GM18873 (cell line): ENCODE results near the gene FASTKD1.
"Not testable (repeated sequence)": the region's sequence is repeated elsewhere in the genome, so short reads cannot be mapped to it uniquely, and the experiment has no call there.

Experiments
- ATAC-seq: cut with Tn5 transposase; IDR thresholded peaks from one replicate; pipeline ENCODE4 v1.9.1; 2021; ENCODE audit warnings: mild to moderate bottlenecking, moderate library complexity, moderate number of reproducible peaks; ENCODE audit not compliant: unreplicated experiment, low FRiP score

FASTKD1 gene, protein sequence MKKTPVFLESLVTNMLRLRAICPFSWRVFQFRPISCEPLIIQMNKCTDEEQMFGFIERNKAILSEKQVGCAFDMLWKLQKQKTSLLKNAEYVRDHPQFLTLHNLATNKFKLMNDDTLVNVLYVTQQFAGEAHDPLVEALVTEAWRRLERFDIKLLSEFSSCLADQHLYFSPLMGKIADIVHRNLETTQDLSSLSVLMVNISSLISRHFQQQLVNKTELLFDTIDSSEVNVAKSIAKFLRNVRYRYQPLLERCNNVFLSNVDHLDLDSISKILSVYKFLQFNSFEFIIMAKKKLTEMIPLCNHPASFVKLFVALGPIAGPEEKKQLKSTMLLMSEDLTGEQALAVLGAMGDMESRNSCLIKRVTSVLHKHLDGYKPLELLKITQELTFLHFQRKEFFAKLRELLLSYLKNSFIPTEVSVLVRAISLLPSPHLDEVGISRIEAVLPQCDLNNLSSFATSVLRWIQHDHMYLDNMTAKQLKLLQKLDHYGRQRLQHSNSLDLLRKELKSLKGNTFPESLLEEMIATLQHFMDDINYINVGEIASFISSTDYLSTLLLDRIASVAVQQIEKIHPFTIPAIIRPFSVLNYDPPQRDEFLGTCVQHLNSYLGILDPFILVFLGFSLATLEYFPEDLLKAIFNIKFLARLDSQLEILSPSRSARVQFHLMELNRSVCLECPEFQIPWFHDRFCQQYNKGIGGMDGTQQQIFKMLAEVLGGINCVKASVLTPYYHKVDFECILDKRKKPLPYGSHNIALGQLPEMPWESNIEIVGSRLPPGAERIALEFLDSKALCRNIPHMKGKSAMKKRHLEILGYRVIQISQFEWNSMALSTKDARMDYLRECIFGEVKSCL

DNA sequence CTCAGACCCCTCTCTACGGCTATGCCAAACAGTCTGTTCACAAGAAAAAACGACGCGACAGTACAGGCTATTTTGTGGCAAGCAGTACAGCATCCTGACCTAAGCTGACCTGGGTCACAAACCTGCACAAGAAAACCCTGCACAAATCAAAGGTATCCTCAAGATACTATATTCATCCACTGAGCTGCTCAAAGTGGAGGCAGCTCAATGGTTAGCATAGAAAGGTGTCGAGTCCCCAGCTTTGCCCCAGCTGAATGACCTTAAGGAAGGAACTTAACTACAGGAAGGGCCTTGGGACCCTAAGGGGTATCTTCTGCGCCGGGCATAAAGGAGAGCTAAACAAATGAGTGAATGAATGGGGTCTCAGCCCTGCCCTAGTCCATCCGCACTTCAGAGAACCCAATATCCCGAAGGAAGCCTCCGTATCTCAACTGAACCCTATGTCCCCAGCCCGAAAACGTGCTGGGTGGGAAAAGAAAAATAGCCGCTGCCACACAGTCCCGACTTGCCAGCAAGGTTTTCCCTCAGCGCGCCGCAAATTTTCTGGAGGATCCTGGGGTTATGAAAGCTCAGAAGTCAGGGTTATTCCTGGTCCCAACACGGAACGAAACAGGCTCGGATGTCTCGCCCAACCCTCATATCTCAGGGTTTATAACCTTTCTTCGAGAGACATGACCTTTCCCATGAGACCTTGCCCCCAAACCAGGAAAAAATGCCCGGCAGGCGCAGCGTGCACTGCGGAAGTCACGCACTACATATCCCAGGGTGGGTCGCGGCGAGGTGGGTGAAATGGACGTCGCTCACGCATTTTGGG, at the start of gene FASTKD1:
TSS of gene FASTKD1 (minus strand) at position 706 of the 814 bp plus-strand sequence. CDS start 1,836 bp downstream, outside the sequence.
- peak; percentile 98 for ATAC-seq

DNA sequence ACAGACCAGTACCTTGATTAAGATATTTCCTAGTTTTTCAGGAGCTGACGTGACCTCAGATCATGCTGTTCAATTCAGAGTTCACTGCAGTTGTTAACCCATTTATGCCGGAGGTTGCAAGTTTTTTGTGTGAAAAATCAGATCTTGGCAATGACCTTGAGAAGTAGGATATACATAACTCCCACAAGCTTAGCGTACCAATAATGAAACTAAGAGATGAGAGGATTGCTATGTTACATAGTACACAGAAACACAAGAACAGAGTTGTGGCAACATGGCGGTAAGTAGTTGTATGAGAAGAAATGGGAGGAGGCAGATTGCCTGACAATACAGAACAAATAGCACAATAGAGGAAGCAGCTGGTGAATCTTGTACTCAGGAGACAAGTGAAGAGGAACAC, 49.6 kb upstream of the FASTKD1 start:
- no peak for ATAC-seq

DNA sequence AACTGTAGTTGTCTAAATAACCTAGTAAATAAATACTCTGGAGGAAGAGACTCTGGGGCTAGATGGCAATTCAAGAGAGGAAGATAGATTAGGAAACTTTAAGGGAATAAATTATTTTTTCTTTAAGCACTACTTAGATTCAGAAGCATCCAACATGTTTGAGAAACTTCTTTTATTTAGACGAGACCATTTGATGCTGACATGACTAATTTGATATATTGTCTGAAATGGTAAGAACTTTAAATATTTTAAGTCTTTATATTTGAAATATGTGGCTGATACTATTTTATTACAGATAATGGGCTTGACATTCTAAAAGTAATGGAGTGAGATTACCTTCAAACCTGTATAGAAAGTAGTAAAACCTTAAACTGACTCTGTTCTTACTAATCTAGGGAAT, 46.8 kb upstream of the FASTKD1 start:
- ATAC-seq = no peak

DNA sequence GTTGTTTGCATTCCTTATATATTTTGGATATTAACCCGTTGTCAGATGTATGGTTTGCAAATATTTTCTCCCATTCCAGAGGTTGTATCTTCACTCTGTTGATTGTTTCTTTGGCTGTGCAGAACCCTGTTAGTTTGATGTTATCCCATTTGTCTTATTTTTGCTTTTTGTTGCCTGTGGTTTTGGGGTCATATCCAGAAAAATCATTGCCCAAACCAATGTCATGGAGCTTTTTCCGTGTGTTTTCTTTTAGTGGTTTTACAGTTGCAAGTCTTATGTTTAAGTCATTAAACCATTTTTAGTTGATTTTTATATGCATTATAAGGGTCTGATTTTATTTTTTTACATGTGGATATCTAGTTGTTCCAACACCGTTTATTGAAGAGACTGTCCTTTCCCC, 46.3 kb upstream of the FASTKD1 start:
- ATAC-seq = no peak

DNA sequence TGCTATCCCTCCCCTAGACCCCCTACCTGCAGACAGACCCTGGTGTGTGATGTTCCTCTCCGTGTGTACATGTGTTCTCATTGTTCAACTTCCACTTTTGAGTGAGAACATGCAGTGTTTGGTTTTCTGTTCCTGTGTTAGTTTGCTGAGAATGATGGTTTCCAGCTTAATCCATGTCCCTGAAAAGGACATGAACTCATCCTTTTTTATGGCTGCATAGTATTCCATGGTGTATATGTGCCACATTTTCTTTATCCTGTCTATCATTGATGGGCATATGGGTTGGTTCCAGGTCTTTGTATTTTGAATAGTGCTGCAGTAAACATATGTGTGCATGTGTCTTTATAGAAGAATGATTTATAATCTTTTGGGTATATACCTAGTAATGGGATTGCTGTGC, 42.3 kb upstream of the FASTKD1 start:
- not testable (repeated sequence) for ATAC-seq

DNA sequence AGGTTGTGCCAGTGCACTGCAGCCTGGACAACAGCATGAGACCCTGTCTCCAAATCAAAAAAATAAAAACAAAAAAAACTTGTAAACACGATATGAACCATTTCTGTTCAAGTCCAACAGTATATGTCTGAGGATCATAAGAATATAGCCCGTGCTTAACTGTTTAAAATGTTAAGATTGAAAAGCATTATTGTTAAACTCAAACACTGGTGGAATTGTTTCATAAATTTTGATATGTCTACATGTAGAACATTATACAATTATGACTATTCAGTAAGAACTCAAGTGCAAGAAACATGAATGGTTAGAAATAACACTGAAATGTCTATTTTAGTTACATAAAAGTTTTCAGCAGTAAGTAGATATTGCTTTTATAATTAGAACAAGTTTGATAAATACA, 40.2 kb upstream of the FASTKD1 start:
- no peak for ATAC-seq

DNA sequence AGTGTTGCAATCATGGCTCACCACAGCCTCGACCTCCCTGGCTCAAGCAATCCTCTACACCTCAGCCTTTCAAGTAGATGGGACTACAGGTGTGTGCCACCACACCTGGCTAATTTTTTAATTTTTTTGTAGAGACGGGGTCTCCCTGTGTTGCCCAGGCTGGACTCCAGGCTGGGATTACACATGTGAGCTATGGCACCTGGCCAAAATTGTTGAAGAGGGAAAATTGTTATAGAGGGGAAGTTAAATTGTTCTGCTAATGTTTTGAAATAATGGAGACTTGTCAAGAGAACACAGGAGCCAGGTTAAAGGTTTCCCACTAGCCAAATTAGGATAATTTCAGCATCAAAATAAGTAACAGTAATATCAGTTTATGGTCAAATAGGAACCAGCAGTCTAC, 35.6 kb upstream of the FASTKD1 start:
- no peak for ATAC-seq

DNA sequence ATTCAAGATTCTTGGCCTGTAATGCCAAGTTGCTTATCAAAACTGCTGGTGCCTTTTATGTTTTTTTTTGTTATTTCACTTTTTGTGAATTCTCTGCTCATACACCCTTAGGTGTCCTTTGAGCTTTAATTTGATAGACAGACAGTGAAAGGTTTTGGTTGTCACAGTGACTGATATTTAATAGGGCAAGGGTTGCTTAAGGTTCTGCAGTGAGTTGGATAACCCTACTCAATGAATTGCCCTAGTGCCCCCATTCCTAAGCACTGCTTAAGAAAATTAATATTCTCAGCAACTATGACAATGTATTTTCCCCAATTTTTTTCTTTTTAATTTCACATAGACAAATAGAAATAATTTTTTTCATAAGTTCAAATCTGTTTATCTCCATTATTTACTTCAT, 25.9 kb upstream of the FASTKD1 start:
- no peak for ATAC-seq

DNA sequence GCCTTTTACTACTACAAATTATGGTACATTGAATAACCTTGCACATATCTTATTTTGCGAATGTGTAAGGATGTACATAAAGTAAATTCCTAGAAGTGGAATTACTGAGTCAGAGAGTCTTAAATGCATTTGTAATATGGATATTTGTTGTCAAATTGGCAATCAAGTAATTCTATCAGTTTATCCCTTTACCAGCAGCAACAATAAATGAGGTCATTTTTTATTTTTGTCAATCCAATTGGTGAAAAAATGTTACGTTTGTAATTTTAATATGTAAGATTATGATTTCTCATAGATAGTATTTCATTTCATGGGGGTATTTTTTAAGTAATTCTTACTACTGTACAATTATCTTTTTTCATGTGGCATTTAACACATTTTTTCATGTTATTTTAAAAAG, 25.3 kb upstream of the FASTKD1 start:
- ATAC-seq = no peak

DNA sequence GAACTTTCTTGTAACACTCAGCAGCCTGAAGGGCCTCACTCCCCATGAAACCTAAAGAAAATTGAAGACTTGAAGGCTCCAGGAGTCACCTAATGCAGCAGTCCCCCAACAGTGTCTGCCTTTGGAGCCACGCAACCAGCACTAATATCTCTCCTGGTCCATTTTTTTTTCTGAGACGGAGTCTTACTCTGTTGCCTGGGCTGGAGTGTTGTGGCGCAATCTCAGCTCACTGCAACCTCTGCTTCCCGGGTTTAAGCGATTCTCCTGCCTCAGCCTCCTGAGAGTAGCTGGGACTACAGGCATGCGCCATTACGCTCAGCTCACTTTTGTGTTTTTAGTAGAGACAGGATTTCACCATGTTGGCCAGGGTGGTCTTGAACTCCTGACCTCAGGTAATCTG, 22.9 kb upstream of the FASTKD1 start:
- not testable (repeated sequence) for ATAC-seq

DNA sequence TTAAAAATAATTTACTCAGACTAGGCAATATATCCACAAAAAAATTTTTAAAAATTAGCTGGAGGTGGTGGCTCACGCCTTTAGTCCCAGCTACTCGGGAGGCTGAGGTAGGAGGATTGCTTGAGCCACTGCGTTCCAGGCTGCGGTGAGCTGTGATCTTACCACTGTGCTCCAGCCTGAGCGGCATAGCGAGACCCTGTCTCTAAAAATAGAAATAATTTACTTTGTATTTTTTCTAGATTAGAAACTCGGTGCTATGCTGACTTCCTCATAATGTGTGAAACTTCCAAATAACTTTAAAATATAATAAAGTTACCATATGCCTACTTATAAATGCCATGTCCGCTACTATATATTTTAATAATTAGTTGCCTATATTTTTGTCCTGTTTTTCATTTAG, 17.1 kb upstream of the FASTKD1 start:
- no peak for ATAC-seq

DNA sequence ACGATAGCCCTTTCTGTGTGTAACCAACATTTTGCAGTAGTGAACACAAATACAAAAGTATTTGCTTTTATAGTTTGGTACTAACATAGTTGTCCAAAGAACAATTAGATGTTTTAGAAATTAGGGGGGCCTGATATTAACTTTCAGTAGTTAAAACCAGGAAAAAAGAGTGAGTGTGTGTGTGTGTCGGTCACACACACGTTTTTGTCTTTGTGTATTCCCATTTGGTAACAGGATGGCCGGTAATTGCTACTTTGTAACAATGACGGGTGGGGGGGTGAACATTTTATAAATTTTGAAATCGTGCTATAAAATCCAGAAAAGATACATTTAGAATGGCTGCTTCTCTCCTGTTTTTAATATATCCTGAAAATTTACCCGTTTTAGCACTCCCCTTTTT, 12.0 kb upstream of the FASTKD1 start:
- ATAC-seq = no peak

DNA sequence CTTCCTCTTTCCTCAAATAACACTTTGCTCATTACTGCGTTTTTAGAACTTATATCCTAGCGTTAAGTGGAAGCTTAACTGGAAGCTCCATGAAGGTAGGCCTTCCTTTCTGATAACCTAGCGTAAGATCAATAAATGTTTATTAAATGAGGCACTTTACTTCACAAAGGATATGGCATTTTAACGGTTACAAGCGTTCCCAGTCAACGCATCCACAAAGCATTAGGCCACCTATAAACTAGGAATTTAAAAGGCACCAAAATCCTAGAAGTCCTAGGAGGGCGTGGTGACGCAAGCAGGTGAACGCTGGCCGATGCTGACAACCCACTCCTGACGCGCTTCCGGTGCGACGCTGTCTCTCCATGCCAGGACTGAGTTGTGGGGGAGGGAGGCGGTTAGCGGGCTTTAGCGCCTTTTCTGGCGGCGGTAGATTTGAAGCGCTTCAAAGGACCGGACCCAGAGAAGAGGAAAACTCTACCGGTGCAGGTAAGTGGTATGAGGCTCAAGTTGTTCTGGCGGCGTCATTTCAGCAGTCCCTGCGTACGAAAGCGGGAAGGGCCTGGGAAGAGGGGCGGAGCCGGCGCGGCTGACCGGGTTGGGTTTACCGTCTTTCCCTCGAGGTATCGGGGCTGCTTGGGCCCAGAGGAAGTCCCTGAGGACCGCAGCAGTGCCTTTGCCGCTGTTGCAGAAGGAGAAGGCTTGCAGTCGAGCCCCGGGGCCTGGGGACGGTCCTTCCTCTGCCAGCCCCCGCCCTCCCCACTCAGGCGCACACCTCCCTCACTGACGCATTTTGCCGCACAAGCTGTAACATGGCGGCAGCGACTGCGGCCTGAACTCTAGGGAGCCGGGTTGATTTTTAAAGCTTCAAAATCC, 10.6 kb upstream of the FASTKD1 start, which contains the start of gene PPIG:
TSS of gene PPIG (plus strand) at position 347 of the 873 bp plus-strand sequence. CDS start 19,691 bp downstream, outside the sequence.
- peak; percentile 82 for ATAC-seq

DNA sequence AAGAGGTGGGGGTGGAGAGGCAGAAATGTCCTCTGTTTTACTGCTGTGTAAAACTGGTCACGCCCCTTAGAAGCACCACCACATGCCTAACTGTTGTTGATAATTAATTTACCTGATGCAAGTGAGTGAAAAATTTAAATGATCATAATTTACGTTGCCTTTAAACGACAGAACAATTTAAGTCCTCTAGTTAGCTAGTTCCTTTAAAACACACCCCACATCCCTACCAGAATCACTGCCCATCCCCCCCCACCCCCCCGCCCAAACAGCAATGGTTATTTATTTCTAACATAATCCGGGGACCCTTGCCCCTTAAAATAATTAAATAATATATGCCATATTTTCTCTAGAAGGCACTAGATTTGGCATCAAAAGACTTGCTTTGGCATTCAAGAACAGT, 9.9 kb upstream of the FASTKD1 start:
- no peak for ATAC-seq

DNA sequence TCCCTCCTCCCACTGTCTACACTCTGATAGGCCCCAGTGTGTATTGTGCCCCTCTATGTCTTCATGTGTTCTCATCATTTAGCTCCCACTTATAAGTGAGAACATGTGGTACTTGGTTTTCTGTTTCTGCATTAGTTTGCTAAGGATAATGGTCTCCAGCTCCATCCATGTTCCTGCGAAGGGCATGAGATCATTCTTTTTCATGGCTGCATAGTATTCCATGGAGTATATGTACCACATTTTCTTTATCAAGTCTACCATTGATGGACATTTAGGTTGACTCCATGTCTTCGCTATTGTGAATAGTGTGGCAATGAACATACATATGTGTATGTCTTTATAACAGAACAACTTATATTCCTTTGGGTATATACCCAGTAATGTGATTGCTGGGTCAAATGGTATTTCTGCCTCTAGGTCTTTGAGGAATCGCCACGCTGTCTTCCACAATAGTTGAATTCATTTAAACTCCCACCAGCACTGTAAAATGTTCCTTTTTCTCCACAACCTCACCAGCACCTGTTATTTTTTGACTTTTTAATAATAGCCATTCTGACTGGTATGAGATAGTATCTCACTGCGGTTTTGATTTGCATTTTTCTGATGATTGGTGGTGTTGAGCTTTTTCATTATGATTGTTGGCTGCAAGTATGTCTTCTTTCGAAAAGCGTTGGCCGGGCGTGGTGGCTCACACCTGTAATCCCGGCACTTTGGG, 9.0 kb upstream of the FASTKD1 start:
- ATAC-seq = not testable (repeated sequence)

DNA sequence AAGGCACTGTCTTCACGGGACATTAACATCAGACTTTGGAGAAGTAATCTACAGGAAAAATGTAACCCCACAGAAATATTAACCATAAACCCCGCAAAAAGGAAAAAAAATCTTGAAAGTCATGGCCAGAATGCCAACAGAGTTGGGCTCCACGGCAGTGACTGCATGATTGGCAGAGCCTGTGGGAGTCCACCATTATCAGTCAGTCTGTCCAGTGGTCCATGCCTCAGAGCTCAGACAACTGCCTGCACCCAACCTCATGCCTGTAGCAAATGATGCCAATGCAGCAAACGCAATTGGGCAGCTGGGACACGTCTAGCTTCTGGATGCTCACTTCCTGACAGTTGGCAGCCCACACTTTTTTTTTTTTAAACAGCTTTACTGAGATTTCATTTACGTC, 5.4 kb upstream of the FASTKD1 start:
- no peak for ATAC-seq

DNA sequence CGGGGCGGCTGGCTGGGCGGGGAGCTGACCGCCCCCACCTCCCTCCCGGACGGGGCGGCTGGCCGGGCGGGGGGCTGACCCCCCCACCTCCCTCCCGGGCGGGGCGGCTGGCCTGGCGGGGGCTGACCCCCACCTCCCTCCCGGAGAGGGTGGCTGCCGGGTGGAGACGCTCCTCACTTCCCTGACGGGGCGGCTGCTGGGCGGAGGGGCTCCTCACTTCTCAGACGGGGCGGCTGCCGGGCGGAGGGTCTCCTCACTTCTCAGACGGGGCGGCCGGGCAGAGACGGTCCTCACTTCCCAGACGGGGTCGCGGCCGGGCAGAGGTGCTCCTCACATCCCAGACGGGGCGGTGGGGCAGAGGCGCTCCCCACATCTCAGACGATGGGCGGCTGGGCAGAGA, 1.6 kb upstream of the FASTKD1 start:
- ATAC-seq = not testable (repeated sequence)

DNA sequence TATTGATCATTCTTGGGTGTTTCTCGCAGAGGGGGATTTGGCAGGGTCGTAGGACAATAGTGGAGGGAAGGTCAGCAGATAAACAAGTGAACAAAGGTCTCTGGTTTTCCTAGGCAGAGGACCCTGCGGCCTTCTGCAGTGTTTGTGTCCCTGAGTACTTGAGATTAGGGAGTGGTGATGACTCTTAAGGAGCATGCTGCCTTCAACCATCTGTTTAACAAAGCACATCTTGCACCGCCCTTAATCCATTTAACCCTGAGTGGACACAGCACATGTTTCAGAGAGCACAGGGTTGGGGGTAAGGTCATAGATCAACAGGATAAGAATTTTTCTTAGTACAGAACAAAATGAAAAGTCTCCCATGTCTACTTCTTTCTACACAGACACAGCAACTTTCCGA, 874 bp upstream of the FASTKD1 start:
- ATAC-seq = not testable (repeated sequence)

DNA sequence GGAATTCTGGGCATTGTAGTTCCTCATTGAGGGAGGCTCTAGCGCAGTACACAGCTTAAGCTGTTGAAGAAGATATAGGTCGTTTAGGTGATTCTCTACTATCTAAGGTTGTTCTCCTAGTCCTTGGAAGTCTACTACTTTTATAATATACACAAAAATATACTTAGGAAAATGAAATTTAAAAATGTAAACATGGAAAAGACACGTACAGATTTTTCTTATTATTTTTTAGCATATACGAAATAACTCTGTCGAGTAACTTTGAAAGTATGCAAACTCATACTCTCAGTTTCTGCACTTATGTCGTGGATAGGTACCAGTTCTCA, 272 bp upstream of the FASTKD1 start:
- ATAC-seq = no peak
